Hepatocyte (in vitro differentiated cells): ENCODE measurements around the gene PCGF5. TPM values are rescaled to one million over a fixed set of nuclear protein-coding genes. Genes with fewer than 3 reads are reported as not detected.

Experiments used
- DNase-seq: peaks from one replicate; pipeline ENCODE4 v3.0.0-alpha.2; 2016; ENCODE audit warnings: low spot score
- H2AFZ ChIP-seq: fragments of 200-600 bp; sonication (generic); 2 replicates; pipeline ENCODE4 v1.6.0; 2016; ENCODE audit warnings: antibody characterized with exemption, mild to moderate bottlenecking
- H3K27ac ChIP-seq: fragments of 200-600 bp; sonication (generic); 2 replicates; pipeline ENCODE4 v1.5.1; 2016; ENCODE audit warnings: mild to moderate bottlenecking
- H3K27me3 ChIP-seq: fragments of 200-600 bp; sonication (generic); 2 replicates; pipeline ENCODE4 v1.6.1; 2016
- H3K36me3 ChIP-seq: fragments of 200-600 bp; sonication (generic); replicated peaks from 2 replicates; pipeline ENCODE4 v1.5.1; 2016; ENCODE audit warnings: low read depth; ENCODE audit not compliant: insufficient read depth
- H3K4me1 ChIP-seq: fragments of 200-600 bp; sonication (generic); 2 replicates; pipeline ENCODE4 v1.5.1; 2016; ENCODE audit warnings: mild to moderate bottlenecking, moderate library complexity; ENCODE audit not compliant: insufficient read depth
- H3K4me2 ChIP-seq: fragments of 200-600 bp; sonication (generic); 2 replicates; pipeline ENCODE4 v1.6.0; 2016
- H3K4me3 ChIP-seq: fragments of 200-600 bp; sonication (generic); 2 replicates; pipeline ENCODE4 v1.5.1; 2016; ENCODE audit warnings: mild to moderate bottlenecking
- H3K79me2 ChIP-seq: fragments of 200-600 bp; sonication (generic); 2 replicates; pipeline ENCODE4 v1.6.0; 2017; ENCODE audit warnings: mild to moderate bottlenecking
- H3K9me2 ChIP-seq: fragments of 200-600 bp; sonication (generic); replicated peaks from 2 replicates; pipeline ENCODE4 v1.6.0; 2017; ENCODE audit warnings: mild to moderate bottlenecking; ENCODE audit not compliant: insufficient read depth
- H3K9me3 ChIP-seq: fragments of 200-600 bp; sonication (generic); 2 replicates; pipeline ENCODE4 v1.5.1; 2016; ENCODE audit warnings: low read depth, mild to moderate bottlenecking
- H4K20me1 ChIP-seq: fragments of 200-600 bp; sonication (generic); 2 replicates; pipeline ENCODE4 v1.6.0; 2016; ENCODE audit warnings: mild to moderate bottlenecking; ENCODE audit not compliant: insufficient read depth, poor library complexity, severe bottlenecking
- EZH2 ChIP-seq: fragments of 200-600 bp; sonication (generic); IDR thresholded peaks from 2 replicates; pipeline ENCODE4 v1.6.1; 2016; ENCODE audit warnings: antibody characterized with exemption, mild to moderate bottlenecking, borderline replicate concordance
- EZH2phosphoT487 ChIP-seq: fragments of 200-600 bp; sonication (generic); IDR thresholded peaks from one replicate; pipeline ENCODE4 v1.6.1; 2018; ENCODE audit warnings: antibody characterized with exemption, mild to moderate bottlenecking, low read depth, moderate library complexity; ENCODE audit not compliant: unreplicated experiment, severe bottlenecking
- whole genome bisulfite sequencing: methylation state at CpG from one replicate; pipeline ENCODE4 v1.1.6; 2016; ENCODE audit warnings: low lambda C conversion rate; ENCODE audit errors: missing lambda C conversion rate; 5-methylcytosine and 5-hydroxymethylcytosine counted together
- polyA plus RNA-seq: library from polyadenylated mRNA; unstranded; fragments of >200 nt; fragmentation: Nextera tagmentation; extraction: Ambion mirVana; gene quantifications from 2 replicates; pipeline ENCODE4 v1.2.1, GENCODE V29; 2016
- total RNA-seq: library from RNA; depleted of rRNA; stranded (reverse); fragments of >200 nt; gene quantifications from 2 replicates; pipeline ENCODE4 v1.2.3, GENCODE V29; 2014
- TF ChIP-seq, protein P1 (sequence below): fragments of 200-600 bp; sonication (generic); IDR thresholded peaks from 2 replicates; pipeline ENCODE4 v1.5.1; 2016; ENCODE audit warnings: antibody characterized with exemption, mild to moderate bottlenecking; ENCODE audit not compliant: poor library complexity

Gene PCGF5
- total and polyA plus RNA-seq, 2 experiments from 2014 or later: 32.1 to 38.7 TPM

DNA sequence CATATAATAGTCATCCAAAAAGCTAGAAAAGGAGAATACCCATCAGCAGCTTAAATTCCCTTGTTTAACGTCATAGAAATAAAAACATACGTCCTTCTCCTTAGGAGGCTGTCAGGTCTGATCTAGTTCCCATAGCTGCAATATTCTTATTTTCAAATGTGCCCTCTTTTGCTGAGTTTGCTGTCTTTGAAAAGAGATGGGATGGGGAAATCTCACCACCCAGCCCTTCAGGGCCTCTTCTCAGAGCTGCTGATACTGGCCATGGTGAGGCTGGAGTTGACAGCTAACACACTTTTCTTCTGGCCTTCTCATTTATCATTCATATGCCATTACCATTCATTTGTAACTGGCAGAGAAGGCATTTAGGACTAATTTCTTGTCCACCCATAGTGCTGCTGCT lies 5.1 kb upstream of the PCGF5 start:
- DNase-seq: no peak
- H4K20me1 ChIP-seq: no peaks in the 10 kb centered on the region
- no peaks in the 10 kb centered on the region for H3K9me2 ChIP-seq
- no peaks in the 10 kb centered on the region for H3K27me3 ChIP-seq
- H3K36me3 ChIP-seq: no peaks in the 10 kb centered on the region
- H3K4me2 ChIP-seq: no peak overlapping the region
- no peak overlapping the region for H3K27ac ChIP-seq
- TF ChIP-seq EZH2: no peak
- no peak for TF ChIP-seq EZH2phosphoT487
- TF ChIP-seq, protein P1, sequence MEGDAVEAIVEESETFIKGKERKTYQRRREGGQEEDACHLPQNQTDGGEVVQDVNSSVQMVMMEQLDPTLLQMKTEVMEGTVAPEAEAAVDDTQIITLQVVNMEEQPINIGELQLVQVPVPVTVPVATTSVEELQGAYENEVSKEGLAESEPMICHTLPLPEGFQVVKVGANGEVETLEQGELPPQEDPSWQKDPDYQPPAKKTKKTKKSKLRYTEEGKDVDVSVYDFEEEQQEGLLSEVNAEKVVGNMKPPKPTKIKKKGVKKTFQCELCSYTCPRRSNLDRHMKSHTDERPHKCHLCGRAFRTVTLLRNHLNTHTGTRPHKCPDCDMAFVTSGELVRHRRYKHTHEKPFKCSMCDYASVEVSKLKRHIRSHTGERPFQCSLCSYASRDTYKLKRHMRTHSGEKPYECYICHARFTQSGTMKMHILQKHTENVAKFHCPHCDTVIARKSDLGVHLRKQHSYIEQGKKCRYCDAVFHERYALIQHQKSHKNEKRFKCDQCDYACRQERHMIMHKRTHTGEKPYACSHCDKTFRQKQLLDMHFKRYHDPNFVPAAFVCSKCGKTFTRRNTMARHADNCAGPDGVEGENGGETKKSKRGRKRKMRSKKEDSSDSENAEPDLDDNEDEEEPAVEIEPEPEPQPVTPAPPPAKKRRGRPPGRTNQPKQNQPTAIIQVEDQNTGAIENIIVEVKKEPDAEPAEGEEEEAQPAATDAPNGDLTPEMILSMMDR: no peak
- whole genome bisulfite sequencing: 89% methylated on average over 2 of the region's 2 CpGs
- H2AFZ ChIP-seq: no peak overlapping the region
- no peak overlapping the region for H3K4me3 ChIP-seq
- peaks cover 6% of the 10 kb centered on the region for H3K4me1 ChIP-seq
- no peaks in the 10 kb centered on the region for H3K79me2 ChIP-seq
- H3K9me3 ChIP-seq: no peaks in the 10 kb centered on the region

- peak overlapping the region; percentile 90 for H3K27ac ChIP-seq
- H4K20me1 ChIP-seq: peaks cover 9% of the 10 kb centered on the region
- DNase-seq: peak; percentile 46
- no peak for TF ChIP-seq EZH2phosphoT487
- TF ChIP-seq, protein P1: no peak
- TF ChIP-seq EZH2: no peak
- no peaks in the 10 kb centered on the region for H3K36me3 ChIP-seq
- H3K9me2 ChIP-seq: no peaks in the 10 kb centered on the region
- H2AFZ ChIP-seq: no peak overlapping the region
- 33% methylated on average over 8 of the region's 8 CpGs for WGBS
- peaks cover 16% of the 10 kb centered on the region for H3K4me1 ChIP-seq
- H3K79me2 ChIP-seq: peaks cover 30% of the 10 kb centered on the region
- no peak overlapping the region for H3K4me3 ChIP-seq
- peak overlapping the region; percentile 89 for H3K4me2 ChIP-seq
- no peaks in the 10 kb centered on the region for H3K9me3 ChIP-seq
- H3K27me3 ChIP-seq: no peaks in the 10 kb centered on the region
Measured at GRCh38 chr10:91219371-91220193, 881 bp upstream of the PCGF5 start.

- H2AFZ ChIP-seq: peak overlapping the region; percentile 91
- WGBS: 4% methylated on average over 36 of the region's 40 CpGs
- H3K36me3 ChIP-seq: no peaks in the 10 kb centered on the region
- peak overlapping the region; percentile 94 for H3K4me2 ChIP-seq
- no peaks in the 10 kb centered on the region for H3K9me2 ChIP-seq
- H3K4me3 ChIP-seq: peak overlapping the region; percentile 97
- TF ChIP-seq EZH2phosphoT487: no peak
- TF ChIP-seq EZH2: no peak
- TF ChIP-seq, protein P1: no peak
- no peaks in the 10 kb centered on the region for H3K9me3 ChIP-seq
- no peaks in the 10 kb centered on the region for H3K27me3 ChIP-seq
- H3K27ac ChIP-seq: peak overlapping the region; percentile 97
- no peak for DNase-seq
- peaks cover 9% of the 10 kb centered on the region for H4K20me1 ChIP-seq
- peaks cover 16% of the 10 kb centered on the region for H3K4me1 ChIP-seq
- peaks cover 41% of the 10 kb centered on the region for H3K79me2 ChIP-seq
Measured at GRCh38 chr10:91220954-91221675, 652 bp downstream of the PCGF5 start.
